ENCODE data around the gene KCNE1. TPM values are rescaled to one million over a fixed set of nuclear protein-coding genes. Genes with fewer than 3 reads are reported as not detected.

The KCNE1 gene
- total and polyA plus RNA-seq, 4 donors: 0.23 to 6.0 (median 0.81) TPM

- Histone ChIP-seq H3K9me3 (ENCODE audit: control insufficient read depth in 4 of 4, low read length in 3 of 4) (no peaks in the 10 kb centered on the region), H3K4me3 (ENCODE audit: low read depth in 1 of 3, low read length in 3 of 3) (no peak overlapping the region), H3K4me1 (ENCODE audit: control insufficient read depth in 4 of 4, insufficient read depth in 4 of 4, low read length in 3 of 4) (peaks cover 0 to 5% (median 2%) of the 10 kb centered on the region in 4 donors), H3K27me3 (ENCODE audit: control insufficient read depth in 4 of 4, insufficient read depth in 4 of 4, low read length in 3 of 4) (no peaks in the 10 kb centered on the region), H3K9ac (ENCODE audit: low read depth in 1 of 2, low read length in 2 of 2) (no peak overlapping the region), H3K36me3 (ENCODE audit: control insufficient read depth in 4 of 4, insufficient read depth in 3 of 4, low read depth in 1 of 4, low read length in 3 of 4) (no peaks in the 10 kb centered on the region), H3K27ac (ENCODE audit: low read depth in 1 of 2, low read length in 2 of 2) (no peak overlapping the region)
- no peak for DNase-seq (ENCODE audit: low spot score)
- no peak for TF ChIP-seq RXRA (IDR thresholded peaks at IDR 0.05)
- no peak for TF ChIP-seq HNF4A (conservative IDR thresholded peaks at IDR 0.05)
- TF ChIP-seq EGR1 (IDR thresholded peaks at IDR 0.05; ENCODE audit: low read depth in 2 of 2): no peak
- TF ChIP-seq NR2F2 (IDR thresholded peaks at IDR 0.05): no peak
- TF ChIP-seq RAD21 (IDR thresholded peaks at IDR 0.05): no peak
- TF ChIP-seq GABPA (IDR thresholded peaks at IDR 0.05 in 1 of 2, conservative IDR thresholded peaks at IDR 0.05 in 1 of 2): no peak
- TF ChIP-seq, protein P1, sequence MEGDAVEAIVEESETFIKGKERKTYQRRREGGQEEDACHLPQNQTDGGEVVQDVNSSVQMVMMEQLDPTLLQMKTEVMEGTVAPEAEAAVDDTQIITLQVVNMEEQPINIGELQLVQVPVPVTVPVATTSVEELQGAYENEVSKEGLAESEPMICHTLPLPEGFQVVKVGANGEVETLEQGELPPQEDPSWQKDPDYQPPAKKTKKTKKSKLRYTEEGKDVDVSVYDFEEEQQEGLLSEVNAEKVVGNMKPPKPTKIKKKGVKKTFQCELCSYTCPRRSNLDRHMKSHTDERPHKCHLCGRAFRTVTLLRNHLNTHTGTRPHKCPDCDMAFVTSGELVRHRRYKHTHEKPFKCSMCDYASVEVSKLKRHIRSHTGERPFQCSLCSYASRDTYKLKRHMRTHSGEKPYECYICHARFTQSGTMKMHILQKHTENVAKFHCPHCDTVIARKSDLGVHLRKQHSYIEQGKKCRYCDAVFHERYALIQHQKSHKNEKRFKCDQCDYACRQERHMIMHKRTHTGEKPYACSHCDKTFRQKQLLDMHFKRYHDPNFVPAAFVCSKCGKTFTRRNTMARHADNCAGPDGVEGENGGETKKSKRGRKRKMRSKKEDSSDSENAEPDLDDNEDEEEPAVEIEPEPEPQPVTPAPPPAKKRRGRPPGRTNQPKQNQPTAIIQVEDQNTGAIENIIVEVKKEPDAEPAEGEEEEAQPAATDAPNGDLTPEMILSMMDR (IDR thresholded peaks at IDR 0.05; ENCODE audit: low read depth, low read length, missing input control): no peak
- no peak for TF ChIP-seq YY1 (IDR thresholded peaks at IDR 0.05)
- 79% methylated on average over 3 of the region's 3 CpGs for WGBS
Observed at GRCh38 chr21:34533938-34534337, 21.9 kb upstream of the KCNE1 start.

DNA sequence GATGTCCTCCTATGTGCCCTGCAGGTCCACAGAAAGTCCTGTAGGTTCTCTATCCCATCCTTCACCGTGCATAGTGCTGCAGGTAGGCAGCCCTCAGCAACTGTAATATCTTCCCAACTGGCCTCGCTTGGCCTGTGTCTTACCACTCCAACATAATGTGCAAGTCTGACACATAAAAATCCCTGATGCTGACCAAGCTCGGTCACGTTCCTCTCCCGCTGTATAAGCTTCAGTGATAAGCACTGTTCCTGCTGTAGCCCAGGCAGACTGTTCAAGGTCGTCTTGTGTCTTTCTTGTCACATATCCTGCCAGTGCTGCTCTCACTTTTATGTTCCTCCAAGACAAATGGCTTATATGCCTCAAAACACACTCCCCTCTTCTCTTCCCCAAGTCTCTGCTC is 19.4 kb upstream of the KCNE1 start:
- Histone ChIP-seq H3K9me3 (ENCODE audit: control insufficient read depth in 4 of 4, low read length in 3 of 4) (no peaks in the 10 kb centered on the region), H3K27me3 (ENCODE audit: control insufficient read depth in 4 of 4, insufficient read depth in 4 of 4, low read length in 3 of 4) (no peaks in the 10 kb centered on the region), H3K9ac (ENCODE audit: low read depth in 1 of 2, low read length in 2 of 2) (no peak overlapping the region), H3K27ac (ENCODE audit: low read depth in 1 of 2, low read length in 2 of 2) (no peak overlapping the region), H3K4me3 (ENCODE audit: low read depth in 1 of 3, low read length in 3 of 3) (no peak overlapping the region), H3K36me3 (ENCODE audit: control insufficient read depth in 4 of 4, insufficient read depth in 3 of 4, low read depth in 1 of 4, low read length in 3 of 4) (no peaks in the 10 kb centered on the region), H3K4me1 (ENCODE audit: control insufficient read depth in 4 of 4, insufficient read depth in 4 of 4, low read length in 3 of 4) (peaks cover 3 to 23% (median 20%) of the 10 kb centered on the region in 4 donors)
- WGBS: 78% methylated on average over 6 of the region's 6 CpGs
- TF ChIP-seq YY1 (IDR thresholded peaks at IDR 0.05): no peak
- TF ChIP-seq RAD21 (IDR thresholded peaks at IDR 0.05): no peak
- DNase-seq (ENCODE audit: low spot score): no peak

DNA sequence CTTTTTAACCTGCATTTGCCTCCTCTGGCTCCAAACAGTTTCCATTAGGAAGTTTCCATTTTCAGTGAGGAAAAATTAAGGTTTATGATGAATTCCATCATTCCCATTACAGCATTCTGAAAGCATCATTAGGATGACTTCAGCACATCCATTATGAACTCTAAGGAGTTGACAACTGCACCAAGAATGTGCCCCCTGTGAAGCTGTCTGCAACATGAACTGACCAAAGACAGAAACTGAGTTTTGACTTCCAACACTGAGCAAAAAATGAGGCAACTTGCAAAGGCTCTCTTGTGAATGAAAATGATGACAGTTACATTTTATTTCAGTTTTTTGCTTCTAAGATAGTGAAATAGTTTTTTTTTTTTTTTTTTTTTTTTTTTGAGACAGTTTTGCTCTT is 18.3 kb upstream of the KCNE1 start:
- Histone ChIP-seq H3K27ac (ENCODE audit: low read depth in 1 of 2, low read length in 2 of 2) (no peak overlapping the region), H3K4me1 (ENCODE audit: control insufficient read depth in 4 of 4, insufficient read depth in 4 of 4, low read length in 3 of 4) (peaks cover 3 to 24% (median 20%) of the 10 kb centered on the region in 4 donors), H3K36me3 (ENCODE audit: control insufficient read depth in 4 of 4, insufficient read depth in 3 of 4, low read depth in 1 of 4, low read length in 3 of 4) (no peaks in the 10 kb centered on the region), H3K27me3 (ENCODE audit: control insufficient read depth in 4 of 4, insufficient read depth in 4 of 4, low read length in 3 of 4) (no peaks in the 10 kb centered on the region), H3K9me3 (ENCODE audit: control insufficient read depth in 4 of 4, low read length in 3 of 4) (no peaks in the 10 kb centered on the region), H3K9ac (ENCODE audit: low read depth in 1 of 2, low read length in 2 of 2) (no peak overlapping the region), H3K4me3 (ENCODE audit: low read depth in 1 of 3, low read length in 3 of 3) (no peak overlapping the region)
- TF ChIP-seq SP1 (IDR thresholded peaks at IDR 0.05) (no peak), ZBTB33 (IDR thresholded peaks at IDR 0.05) (no peak), FOXA1 (IDR thresholded peaks at IDR 0.05) (no peak)
- DNase-seq (ENCODE audit: low spot score): no peak

All from liver (tissue), 9 donors.